GM21367 (cell line): Measurements from ENCODE around the gene NT5DC1.
"Not testable (repeated sequence)": the region's sequence is repeated elsewhere in the genome, so short reads cannot be mapped to it uniquely, and the experiment has no call there.

Experiments used
- ATAC-seq: cut with Tn5 transposase; IDR thresholded peaks from one replicate; pipeline ENCODE4 v1.9.1; 2021; ENCODE audit not compliant: unreplicated experiment

NT5DC1 gene

DNA sequence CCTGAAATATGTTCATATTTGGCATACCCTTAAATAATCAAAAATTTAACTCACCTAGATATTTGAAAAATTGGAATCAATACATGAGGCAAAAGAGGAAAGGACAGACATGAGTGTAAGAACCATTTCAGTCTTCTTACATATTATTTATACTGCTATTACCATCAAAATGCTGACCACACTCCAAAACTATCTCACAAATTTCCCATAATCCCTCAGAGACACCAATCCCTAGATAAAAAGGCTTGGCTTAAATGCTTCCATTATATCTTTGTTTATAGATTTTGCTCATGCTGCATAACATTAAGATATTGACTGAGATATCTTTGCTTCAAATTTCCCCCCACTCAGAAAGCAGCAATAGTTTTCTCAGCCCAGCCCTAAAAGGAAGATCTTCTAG, 11.7 kb upstream of the NT5DC1 start:
- ATAC-seq: no peak

DNA sequence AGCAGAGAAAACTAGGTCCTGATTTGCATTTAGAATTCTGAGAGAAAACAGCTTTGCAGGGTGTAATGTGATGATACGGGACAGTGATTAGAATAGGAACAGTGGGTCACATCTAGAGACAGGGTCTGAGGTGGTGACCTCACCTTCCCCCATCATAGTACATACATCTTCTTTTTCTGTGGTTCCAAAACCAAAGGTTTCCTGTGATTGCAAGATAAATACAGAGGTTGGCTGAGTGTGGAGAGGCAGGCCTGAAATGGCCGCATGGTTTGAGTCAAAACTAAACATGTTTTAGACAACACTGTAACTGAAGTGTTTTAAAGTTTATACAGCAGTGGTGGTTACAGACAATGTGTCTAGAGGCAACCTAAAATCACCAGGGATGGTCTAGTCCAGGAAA, 10.4 kb upstream of the NT5DC1 start:
- ATAC-seq: peak; percentile 53

DNA sequence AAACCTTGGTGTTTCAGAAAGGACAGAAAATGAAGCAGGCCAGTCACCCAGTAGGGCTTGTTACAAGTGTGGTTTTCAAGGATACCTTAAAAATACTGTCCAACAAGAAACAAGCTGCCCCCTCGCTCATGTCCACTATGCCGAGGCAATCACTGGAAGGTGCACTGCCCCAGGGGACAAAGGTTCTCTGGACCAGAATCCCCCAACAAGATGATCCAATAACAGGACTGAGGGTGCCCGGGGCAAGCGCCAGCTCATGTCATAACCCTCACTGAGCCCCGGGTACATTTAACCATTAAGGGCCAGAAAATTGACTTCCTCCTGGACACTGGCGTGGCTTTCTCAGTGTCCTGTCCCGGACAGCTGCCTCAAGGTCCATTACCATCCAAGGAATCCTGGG, 6.6 kb upstream of the NT5DC1 start:
- no peak for ATAC-seq

GRCh38 chr6:116096048-116096759, 4.4 kb upstream of the NT5DC1 start:
- ATAC-seq: not testable (repeated sequence)

DNA sequence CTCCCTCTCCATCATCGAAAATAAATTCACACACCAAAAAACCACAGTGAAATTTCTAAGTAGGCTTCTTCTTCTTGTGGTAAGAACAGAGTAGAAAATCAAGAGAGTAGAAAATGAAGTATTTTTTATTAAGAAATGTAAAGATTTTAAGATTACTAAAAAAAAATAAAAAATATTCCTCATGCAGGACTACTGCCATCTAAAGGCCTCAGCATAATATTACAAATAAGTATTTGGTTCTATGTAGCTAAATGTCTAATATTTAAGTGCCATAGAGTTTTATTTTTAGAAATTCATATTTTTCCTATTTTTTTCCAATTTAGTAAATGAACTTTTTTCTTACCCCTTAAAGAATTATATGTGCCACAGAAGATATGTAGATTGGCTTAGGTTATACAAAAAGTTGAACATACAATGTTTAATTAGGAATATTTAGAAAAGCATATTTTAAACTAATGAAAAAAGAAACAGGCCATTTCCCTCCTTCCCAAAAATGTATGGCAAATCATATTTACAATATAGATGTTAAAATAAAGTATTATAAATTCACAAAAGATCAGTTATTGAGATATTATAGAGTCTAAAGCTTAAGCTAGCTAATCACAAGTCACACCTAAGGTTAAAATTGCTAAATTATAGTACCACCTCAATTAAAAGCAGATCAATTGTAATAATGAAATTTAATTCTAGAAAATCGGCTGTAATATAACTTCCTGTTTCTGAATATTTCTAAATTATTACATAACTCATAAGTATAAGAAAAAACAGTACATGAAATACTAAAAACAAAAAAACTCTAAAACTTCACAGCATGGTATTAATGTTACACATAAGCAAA, 3.5 kb upstream of the NT5DC1 start:
- ATAC-seq: no peak

DNA sequence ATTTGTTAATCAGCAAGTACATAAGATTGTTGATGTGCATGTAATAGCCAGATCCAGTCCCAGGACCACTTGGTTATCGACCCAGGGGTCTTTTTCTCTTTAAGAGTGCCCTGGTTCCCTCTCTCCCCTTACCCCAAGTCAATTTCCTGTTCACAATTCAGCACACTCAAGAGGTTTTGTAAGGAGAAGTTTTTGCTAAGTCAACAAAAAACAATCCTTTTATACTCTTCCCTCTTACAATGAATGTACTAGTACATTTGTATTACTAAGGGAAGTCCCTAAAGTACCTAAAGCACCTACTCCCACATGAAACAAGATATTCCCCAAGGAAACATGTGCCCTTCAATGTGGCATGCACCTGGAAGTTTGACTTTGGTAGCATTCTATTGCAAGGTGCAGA, 1.6 kb upstream of the NT5DC1 start:
- no peak for ATAC-seq

DNA sequence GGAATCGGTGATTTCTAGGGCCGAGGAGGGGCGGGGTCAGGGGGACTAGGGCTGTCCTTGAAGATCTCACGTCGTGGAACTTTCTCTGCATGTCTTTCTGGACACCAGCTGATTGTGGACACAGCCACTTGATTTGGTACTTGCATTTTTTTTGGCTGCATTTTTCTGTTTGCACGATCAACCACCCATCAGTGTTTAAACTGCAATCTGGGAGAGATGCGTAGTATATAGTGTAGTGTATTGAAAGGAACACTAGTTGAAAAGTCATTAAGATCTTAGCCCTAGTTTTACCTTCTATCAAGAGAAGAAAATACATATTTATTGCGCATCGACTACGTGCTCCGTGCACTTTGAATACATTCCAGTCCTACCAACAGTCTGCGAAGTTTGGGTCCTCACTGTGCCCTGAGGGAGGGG, 657 bp downstream of the NT5DC1 start:
- no peak for ATAC-seq

DNA sequence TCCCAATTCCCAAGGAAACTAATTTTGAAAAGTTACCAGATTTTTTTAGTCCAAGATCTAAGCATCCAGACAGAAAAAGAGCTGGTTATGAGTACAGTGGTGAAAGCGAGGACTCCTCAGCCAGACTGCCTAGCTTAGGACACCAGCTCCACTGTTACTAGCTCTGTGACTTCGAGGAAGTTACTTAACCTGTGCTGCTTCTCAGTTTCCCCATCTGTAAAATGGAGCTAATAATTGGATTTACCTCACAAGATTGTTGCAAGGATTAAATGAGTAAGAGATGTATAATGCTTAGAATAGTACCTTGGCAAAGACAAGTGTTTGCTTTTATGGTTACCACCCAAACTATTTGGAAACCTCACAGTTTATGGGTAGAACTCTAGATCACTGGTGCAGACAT, 1.1 kb downstream of the NT5DC1 start:
- no peak for ATAC-seq

GRCh38 chr6:116102873-116103272, 2.2 kb downstream of the NT5DC1 start:
- no peak for ATAC-seq

DNA sequence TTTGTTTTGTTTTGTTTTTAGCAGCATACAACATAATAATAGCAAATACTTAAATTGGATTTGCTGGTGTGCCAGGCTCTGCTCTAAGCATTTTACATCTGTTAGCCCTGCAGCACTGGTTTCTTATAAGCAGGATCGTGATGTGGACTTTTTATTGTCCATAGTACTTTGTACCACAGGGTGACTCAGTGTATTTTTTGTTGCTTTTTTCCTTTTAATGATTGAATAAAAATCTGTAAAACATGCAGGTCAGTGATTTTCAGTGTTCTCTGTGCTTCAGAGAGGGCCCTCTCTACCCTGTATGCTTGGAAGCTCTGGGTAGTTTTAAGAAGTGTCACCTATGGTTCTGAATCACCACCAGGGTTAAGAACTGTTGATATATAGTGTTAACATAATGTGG, 4.0 kb downstream of the NT5DC1 start:
- no peak for ATAC-seq

DNA sequence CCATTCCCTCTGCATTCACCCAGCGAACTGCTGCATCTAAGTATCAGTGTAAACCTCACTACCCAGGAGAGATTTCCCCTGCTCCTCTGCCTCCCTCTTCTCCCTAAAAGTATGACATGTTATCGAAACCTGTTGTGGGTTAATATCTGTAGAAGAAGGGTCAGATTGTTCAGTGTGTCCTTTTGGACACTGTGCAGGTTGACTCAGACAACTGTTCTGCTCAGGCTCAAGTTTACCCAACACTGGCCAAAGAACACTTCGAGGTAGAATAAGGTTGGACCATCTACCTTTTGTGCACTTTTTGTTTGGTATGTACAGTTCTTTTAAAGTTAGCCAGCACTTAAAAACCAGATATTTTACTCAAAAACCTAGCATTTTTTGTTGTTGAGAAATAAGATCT, 4.6 kb downstream of the NT5DC1 start:
- no peak for ATAC-seq

DNA sequence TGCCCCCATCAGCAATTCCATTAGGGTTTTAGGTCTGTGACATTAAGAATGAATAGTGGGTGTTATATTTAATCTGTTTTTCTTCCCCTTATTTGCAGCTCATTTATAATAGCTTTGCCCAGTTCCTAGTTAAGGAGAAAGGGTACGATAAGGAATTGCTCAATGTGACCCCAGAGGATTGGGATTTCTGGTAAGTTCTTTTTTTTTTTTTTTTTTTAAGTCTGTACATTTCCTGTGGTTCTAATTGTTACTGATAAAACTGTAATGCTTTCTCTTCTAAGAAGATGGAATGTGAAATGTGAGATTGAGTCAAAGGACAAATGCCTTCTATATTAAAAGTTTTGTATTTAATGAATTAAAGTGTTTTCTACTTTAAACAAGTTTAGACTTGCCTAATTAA, 5.5 kb downstream of the NT5DC1 start:
- ATAC-seq: no peak

DNA sequence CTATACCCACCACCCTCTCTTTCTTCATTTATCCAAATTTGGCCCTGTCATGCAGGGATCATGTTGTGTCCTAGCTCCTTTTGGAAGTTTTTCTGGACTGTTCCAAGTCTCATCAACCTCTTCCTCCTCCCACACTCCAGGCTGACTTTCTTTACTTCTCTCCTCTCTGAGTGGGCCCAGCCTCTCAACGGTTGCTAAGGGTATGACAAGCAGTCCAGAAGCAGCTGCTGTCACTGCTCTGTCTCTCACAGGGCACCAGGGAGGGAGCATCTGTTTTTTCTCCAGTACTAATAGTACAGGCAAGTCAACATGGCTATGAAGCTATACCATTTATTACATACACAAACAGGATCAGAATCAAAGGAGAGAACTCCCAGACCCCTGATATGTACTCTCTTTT, 8.2 kb downstream of the NT5DC1 start:
- no peak for ATAC-seq

DNA sequence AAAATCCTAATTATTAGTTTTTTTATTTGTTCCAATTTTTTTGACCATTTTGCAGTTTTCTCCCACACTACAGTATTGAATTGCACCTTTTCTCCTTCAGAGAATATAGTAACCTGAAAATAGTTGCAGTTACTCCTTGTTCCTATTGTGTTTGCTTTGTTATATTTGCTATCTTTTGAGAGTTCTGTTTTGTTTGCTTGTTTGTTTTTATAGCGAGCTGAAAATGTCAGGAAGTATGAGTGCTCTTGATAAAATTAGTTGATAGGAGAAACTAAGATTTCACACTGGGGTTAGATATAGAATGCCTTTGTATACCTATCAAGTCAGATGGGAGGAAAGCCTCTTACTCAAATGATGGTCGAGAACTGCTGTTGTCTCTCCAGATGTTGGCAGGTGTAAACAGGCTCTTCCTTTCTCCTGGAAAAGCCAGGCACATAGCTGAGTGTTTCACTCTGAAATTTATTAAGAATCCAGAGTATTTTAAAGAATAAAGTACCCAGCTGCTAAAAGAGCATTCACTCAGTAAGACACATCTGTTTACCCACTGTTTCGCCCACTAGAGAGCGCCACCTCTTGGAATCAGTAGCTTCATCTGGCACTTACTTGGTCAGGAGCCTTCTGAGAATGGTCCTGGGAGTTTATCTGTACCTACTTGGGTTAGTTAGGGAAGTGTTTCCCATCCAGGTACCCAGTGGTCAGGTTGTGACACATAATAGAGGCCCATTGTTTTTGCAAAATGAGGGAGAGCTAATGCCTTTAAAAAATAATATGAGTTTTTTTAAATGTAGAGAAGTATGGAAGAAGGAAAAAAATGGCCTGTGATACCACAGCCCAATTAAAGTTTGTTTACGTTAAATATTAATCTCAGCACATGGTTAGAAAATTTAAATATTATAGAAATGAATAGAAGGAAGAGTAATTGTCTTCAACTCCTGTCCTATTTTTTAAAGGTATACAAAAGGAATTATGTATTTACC, 11.2 kb downstream of the NT5DC1 start:
- ATAC-seq: peak; percentile 87

GRCh38 chr6:116113386-116113785, 12.7 kb downstream of the NT5DC1 start:
- ATAC-seq: no peak

DNA sequence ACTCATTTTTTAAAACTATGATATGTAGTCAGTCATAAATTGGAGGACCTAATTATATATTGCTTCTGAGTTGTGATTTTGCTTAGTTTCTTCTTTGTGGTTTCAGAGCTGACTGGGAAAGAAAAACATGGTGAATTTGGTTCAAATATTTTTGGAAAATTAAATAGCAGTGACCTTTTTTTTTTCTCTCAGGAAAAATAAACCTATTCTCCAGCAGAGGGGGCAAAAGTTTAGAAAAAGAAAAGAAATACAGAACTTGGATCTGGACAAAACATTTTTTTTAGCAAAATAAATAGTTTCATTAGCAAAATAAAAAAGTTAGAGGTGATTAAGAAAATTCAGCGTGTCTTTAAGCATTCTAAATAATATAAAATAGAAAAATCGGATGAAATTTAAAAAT, 15.1 kb downstream of the NT5DC1 start:
- no peak for ATAC-seq

- ATAC-seq: no peak
These were observed 18.0 kb downstream of the NT5DC1 start for GRCh38 chr6:116118608-116119007.

- ATAC-seq: no peak
These were observed 19.8 kb downstream of the NT5DC1 start for GRCh38 chr6:116120430-116120829.

DNA sequence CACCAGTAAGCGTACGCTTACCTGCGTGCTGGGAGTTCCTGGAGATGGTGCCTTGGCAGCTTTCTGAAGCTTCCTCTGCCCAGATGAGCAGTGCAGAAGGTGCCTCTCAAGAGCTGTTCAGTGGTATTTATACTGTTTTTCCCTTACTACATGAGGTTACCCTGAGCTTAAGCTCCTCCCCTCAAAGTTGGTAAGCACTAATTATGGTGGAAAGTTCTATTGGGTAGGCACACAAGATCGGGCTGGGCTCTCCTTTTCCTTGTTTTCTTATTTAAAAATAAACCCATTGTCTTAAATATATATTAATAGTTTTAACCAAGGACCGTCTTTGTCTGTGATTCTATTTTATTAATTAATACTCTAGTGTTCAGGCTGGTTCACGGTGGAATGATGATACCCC, 25.4 kb downstream of the NT5DC1 start, which contains the start of gene COL10A1:
Gene COL10A1 (minus strand): TSS at position 101 of the 400 bp plus-strand sequence. CDS start 640 bp downstream, outside the sequence.
- ATAC-seq: no peak

DNA sequence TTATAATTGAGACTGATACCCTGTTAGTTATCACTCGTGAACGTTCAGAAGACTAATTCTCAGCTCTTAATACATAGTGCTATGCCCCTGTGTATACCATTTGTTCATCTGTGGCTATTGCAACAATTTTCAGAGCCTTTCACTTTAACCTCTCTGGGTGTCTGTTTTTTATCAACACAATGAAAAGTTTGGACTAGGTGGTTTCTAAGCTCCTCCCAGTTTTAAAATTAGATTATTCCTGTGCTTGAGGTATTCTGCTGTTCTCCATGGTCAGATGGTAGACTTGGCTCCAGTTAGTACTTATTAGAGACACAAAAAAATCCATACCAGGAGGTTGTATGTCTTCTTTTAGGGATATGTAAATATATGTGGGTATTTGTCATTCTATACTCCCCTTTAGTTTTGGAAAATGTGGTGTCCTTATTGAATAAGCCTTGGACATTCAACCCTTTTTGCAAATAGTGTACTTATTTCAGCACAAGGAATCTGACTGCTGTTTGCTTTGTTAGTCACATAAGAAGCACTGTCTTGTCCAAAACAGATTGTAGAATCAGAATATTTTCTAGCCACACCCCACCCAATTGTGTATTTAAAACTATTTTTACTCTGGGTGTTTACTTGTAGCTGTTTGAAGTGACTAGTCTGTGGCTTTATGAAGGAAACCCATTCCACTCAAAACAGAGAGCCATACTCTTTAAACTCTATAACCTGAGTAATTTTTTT, 27.3 kb downstream of the NT5DC1 start:
- no peak for ATAC-seq

GRCh38 chr6:116133453-116133852, 32.8 kb downstream of the NT5DC1 start:
- ATAC-seq: no peak
